Adipocyte (in vitro differentiated cells): ENCODE data around the gene ITSN1.
A peak's percentile ranks its signal among the peaks of the same experiment; 100 is the strongest.

Source experiments
- DNase-seq: peaks from one replicate; pipeline ENCODE4 v3.0.0-alpha.2; 2015; ENCODE audit warnings: low read depth
- H3K27me3 ChIP-seq: replicated peaks from 2 replicates; pipeline ENCODE4 v1.7.0; 2013; ENCODE audit warnings: mild to moderate bottlenecking, low read length, moderate library complexity; ENCODE audit not compliant: control insufficient read depth, insufficient read depth
- H3K36me3 ChIP-seq: 2 replicates; pipeline ENCODE4 v1.7.0; 2013; ENCODE audit warnings: low read length, mild to moderate bottlenecking, moderate library complexity; ENCODE audit not compliant: control insufficient read depth, insufficient read depth, severe bottlenecking
- H3K4me1 ChIP-seq: 2 replicates; pipeline ENCODE4 v1.7.0; 2013; ENCODE audit warnings: mild to moderate bottlenecking, low read length, moderate library complexity; ENCODE audit not compliant: control insufficient read depth, insufficient read depth
- H3K4me3 ChIP-seq: 2 replicates; pipeline ENCODE4 v1.7.0; 2013; ENCODE audit warnings: mild to moderate bottlenecking, low read length, moderate library complexity
- H3K9ac ChIP-seq: 2 replicates; pipeline ENCODE4 v1.7.0; 2013; ENCODE audit warnings: mild to moderate bottlenecking, low read length, moderate library complexity
- H3K9me3 ChIP-seq: 2 replicates; pipeline ENCODE4 v1.7.0; 2013; ENCODE audit warnings: mild to moderate bottlenecking, low read length, moderate library complexity; ENCODE audit not compliant: control insufficient read depth

Gene ITSN1

GRCh38 chr21:33831962-33832659, 189.8 kb downstream of the ITSN1 start:
- Histone ChIP-seq H3K9ac (no peak overlapping the region), H3K9me3 (peaks cover 4% of the 10 kb centered on the region), H3K36me3 (peaks cover 66% of the 10 kb centered on the region), H3K27me3 (no peaks in the 10 kb centered on the region), H3K4me1 (peaks cover 29% of the 10 kb centered on the region), H3K4me3 (no peak overlapping the region)
- DNase-seq, result no peak

- Histone ChIP-seq H3K4me1 (peaks cover 6% of the 10 kb centered on the region), H3K4me3 (no peak overlapping the region), H3K36me3 (peaks cover 84% of the 10 kb centered on the region), H3K27me3 (no peaks in the 10 kb centered on the region), H3K9me3 (peaks cover under 1% of the 10 kb centered on the region), H3K9ac (no peak overlapping the region)
- DNase-seq, result no peak
Measured at GRCh38 chr21:33834801-33835500, 192.7 kb downstream of the ITSN1 start.

- Histone ChIP-seq H3K4me1 (peaks cover 10% of the 10 kb centered on the region), H3K4me3 (no peak overlapping the region), H3K9ac (no peak overlapping the region), H3K27me3 (no peaks in the 10 kb centered on the region), H3K9me3 (no peaks in the 10 kb centered on the region), H3K36me3 (peaks cover 78% of the 10 kb centered on the region)
- DNase-seq, result no peak
Measured at GRCh38 chr21:33835920-33836319, 193.6 kb downstream of the ITSN1 start.

- peaks cover 73% of the 10 kb centered on the region for H3K36me3 ChIP-seq
- H3K9ac ChIP-seq, result no peak overlapping the region
- no peaks in the 10 kb centered on the region for H3K27me3 ChIP-seq
- H3K9me3 ChIP-seq, result no peaks in the 10 kb centered on the region
- H3K4me3 ChIP-seq, result no peak overlapping the region
- H3K4me1 ChIP-seq, result peaks cover 15% of the 10 kb centered on the region
- DNase-seq, result no peak
Measured at GRCh38 chr21:33836408-33836807, 194.1 kb downstream of the ITSN1 start.

GRCh38 chr21:33839167-33839716, 196.9 kb downstream of the ITSN1 start:
- peaks cover 54% of the 10 kb centered on the region for H3K36me3 ChIP-seq
- H3K9me3 ChIP-seq, result no peaks in the 10 kb centered on the region
- H3K4me1 ChIP-seq, result peaks cover 41% of the 10 kb centered on the region

GRCh38 chr21:33839806-33840205, 197.5 kb downstream of the ITSN1 start:
- DNase-seq, result no peak
- no peak overlapping the region for H3K4me3 ChIP-seq
- H3K36me3 ChIP-seq, result peaks cover 48% of the 10 kb centered on the region

More at GRCh38 chr21:33839167-33839716, 196.9 kb downstream of the ITSN1 start:
- H3K27me3 ChIP-seq, result no peaks in the 10 kb centered on the region
- no peak overlapping the region for H3K4me3 ChIP-seq
- DNase-seq, result no peak
- no peak overlapping the region for H3K9ac ChIP-seq

GRCh38 chr21:33840771-33841170, 198.5 kb downstream of the ITSN1 start:
- Histone ChIP-seq H3K4me1 (peaks cover 40% of the 10 kb centered on the region), H3K27me3 (no peaks in the 10 kb centered on the region), H3K9ac (peak overlapping the region; percentile 31), H3K9me3 (no peaks in the 10 kb centered on the region), H3K36me3 (peaks cover 41% of the 10 kb centered on the region), H3K4me3 (no peak overlapping the region)
- no peak for DNase-seq

More at GRCh38 chr21:33839806-33840205, 197.5 kb downstream of the ITSN1 start:
- Histone ChIP-seq H3K9ac (no peak overlapping the region), H3K27me3 (no peaks in the 10 kb centered on the region), H3K4me1 (peaks cover 45% of the 10 kb centered on the region), H3K9me3 (no peaks in the 10 kb centered on the region)

GRCh38 chr21:33841561-33841960, 199.3 kb downstream of the ITSN1 start:
- no peaks in the 10 kb centered on the region for H3K9me3 ChIP-seq
- peaks cover 33% of the 10 kb centered on the region for H3K36me3 ChIP-seq
- H3K9ac ChIP-seq, result no peak overlapping the region
- DNase-seq, result no peak
- H3K4me3 ChIP-seq, result no peak overlapping the region
- no peaks in the 10 kb centered on the region for H3K27me3 ChIP-seq
- H3K4me1 ChIP-seq, result peaks cover 40% of the 10 kb centered on the region

GRCh38 chr21:33843216-33843615, 200.9 kb downstream of the ITSN1 start:
- H3K27me3 ChIP-seq, result no peaks in the 10 kb centered on the region
- no peak for DNase-seq
- no peaks in the 10 kb centered on the region for H3K9me3 ChIP-seq
- peak overlapping the region; percentile 83 for H3K9ac ChIP-seq
- H3K4me3 ChIP-seq, result peak overlapping the region; percentile 57
- H3K36me3 ChIP-seq, result peaks cover 18% of the 10 kb centered on the region
- H3K4me1 ChIP-seq, result peaks cover 40% of the 10 kb centered on the region

GRCh38 chr21:33844104-33844889, 202.0 kb downstream of the ITSN1 start:
- DNase-seq, result peak; percentile 71
- Histone ChIP-seq H3K27me3 (no peaks in the 10 kb centered on the region), H3K36me3 (peaks cover 8% of the 10 kb centered on the region), H3K9me3 (no peaks in the 10 kb centered on the region), H3K4me1 (peaks cover 40% of the 10 kb centered on the region), H3K9ac (peak overlapping the region; percentile 61), H3K4me3 (no peak overlapping the region)

- Histone ChIP-seq H3K36me3 (peaks cover 2% of the 10 kb centered on the region), H3K27me3 (no peaks in the 10 kb centered on the region), H3K9me3 (no peaks in the 10 kb centered on the region), H3K9ac (no peak overlapping the region), H3K4me1 (peaks cover 40% of the 10 kb centered on the region), H3K4me3 (no peak overlapping the region)
- DNase-seq, result no peak
Measured at GRCh38 chr21:33844890-33845205, 202.5 kb downstream of the ITSN1 start.
